Epithelial cell of esophagus (primary cell): ENCODE data around the gene ACTR1A.

Experiments used
- DNase-seq: peaks from one replicate; pipeline ENCODE4 v3.0.0; 2010; ENCODE audit warnings: low read depth
- H3K4me3 ChIP-seq: 2 replicates; pipeline ENCODE4 v1.5.1; 2011; ENCODE audit warnings: mild to moderate bottlenecking, low read length, control low read depth
- TF ChIP-seq, protein P1 (sequence below): IDR thresholded peaks from 2 replicates; pipeline ENCODE4 v1.5.1; 2011; ENCODE audit warnings: low read depth, mild to moderate bottlenecking, low read length, control low read depth, inconsistent platforms; ENCODE audit not compliant: insufficient read depth; ENCODE audit errors: missing control alignments

Gene ACTR1A

DNA sequence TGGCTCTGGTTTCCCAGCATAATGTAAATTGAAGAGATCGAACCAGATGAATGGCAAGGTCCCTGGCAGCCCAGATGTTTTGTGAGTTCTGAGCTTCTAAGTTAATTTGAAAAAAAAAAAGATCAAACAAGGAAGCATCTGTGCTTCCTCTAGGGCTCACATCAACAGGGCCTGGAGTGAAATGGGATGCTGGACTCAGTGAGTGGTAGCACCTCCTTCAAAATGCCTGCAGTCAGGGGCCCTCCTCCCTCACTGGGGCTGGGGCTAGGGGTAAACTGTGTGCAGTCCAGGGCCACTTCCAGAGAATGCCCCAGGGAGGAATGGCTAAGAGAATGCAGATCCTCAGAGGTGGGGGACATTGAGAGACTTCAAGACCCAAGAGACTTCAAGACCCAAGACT, 64.1 kb downstream of the ACTR1A start:
- TF ChIP-seq, protein P1, sequence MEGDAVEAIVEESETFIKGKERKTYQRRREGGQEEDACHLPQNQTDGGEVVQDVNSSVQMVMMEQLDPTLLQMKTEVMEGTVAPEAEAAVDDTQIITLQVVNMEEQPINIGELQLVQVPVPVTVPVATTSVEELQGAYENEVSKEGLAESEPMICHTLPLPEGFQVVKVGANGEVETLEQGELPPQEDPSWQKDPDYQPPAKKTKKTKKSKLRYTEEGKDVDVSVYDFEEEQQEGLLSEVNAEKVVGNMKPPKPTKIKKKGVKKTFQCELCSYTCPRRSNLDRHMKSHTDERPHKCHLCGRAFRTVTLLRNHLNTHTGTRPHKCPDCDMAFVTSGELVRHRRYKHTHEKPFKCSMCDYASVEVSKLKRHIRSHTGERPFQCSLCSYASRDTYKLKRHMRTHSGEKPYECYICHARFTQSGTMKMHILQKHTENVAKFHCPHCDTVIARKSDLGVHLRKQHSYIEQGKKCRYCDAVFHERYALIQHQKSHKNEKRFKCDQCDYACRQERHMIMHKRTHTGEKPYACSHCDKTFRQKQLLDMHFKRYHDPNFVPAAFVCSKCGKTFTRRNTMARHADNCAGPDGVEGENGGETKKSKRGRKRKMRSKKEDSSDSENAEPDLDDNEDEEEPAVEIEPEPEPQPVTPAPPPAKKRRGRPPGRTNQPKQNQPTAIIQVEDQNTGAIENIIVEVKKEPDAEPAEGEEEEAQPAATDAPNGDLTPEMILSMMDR, result no peak
- H3K4me3 ChIP-seq, result no peak overlapping the region
- DNase-seq, result no peak

DNA sequence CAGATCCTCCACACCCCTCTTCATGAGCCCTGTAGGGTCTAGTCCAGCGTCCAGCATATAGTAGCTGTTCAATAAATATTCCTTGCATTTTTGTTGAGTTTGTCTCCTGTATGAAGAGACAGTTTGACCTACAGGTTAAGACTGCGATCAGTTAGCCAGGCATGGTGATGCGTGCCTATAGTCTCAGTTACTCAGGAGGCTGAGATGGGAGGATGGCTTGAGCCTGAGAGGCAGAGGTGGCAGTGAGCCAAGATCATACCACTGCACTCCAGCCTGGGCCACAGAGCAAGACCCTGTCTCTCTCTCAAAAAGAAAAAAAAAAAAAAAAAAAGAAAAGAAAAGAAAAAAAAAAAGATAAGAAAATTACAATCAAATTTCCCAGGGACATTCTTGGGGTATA, 65.0 kb downstream of the ACTR1A start:
- TF ChIP-seq, protein P1, result no peak
- DNase-seq, result no peak
- no peak overlapping the region for H3K4me3 ChIP-seq

GRCh38 chr10:102436312-102436711, 66.2 kb downstream of the ACTR1A start:
- DNase-seq, result no peak
- TF ChIP-seq, protein P1, result no peak
- H3K4me3 ChIP-seq, result no peak overlapping the region

GRCh38 chr10:102435529-102436233, 66.8 kb downstream of the ACTR1A start:
- H3K4me3 ChIP-seq, result no peak overlapping the region
- TF ChIP-seq, protein P1, result no peak
- DNase-seq, result no peak

DNA sequence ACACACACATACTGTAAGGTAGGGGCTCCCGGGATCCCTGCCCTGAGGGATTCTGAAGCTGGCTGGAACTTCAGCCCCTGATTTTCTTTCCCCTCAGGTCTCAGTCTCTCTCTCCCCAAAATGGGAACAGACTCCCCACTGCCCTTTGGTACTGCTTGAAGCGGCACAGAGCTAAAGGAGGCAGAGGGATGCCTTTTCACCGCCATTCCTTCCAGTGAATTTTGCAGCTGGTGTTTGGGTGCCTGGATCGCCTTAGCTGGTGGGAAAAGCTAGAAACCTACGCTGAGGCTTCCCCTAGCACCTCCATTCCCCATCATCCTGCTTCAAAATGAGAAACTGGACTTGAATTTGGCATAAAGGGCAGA, 67.4 kb downstream of the ACTR1A start:
- TF ChIP-seq, protein P1, result no peak
- no peak for DNase-seq
- no peak overlapping the region for H3K4me3 ChIP-seq

DNA sequence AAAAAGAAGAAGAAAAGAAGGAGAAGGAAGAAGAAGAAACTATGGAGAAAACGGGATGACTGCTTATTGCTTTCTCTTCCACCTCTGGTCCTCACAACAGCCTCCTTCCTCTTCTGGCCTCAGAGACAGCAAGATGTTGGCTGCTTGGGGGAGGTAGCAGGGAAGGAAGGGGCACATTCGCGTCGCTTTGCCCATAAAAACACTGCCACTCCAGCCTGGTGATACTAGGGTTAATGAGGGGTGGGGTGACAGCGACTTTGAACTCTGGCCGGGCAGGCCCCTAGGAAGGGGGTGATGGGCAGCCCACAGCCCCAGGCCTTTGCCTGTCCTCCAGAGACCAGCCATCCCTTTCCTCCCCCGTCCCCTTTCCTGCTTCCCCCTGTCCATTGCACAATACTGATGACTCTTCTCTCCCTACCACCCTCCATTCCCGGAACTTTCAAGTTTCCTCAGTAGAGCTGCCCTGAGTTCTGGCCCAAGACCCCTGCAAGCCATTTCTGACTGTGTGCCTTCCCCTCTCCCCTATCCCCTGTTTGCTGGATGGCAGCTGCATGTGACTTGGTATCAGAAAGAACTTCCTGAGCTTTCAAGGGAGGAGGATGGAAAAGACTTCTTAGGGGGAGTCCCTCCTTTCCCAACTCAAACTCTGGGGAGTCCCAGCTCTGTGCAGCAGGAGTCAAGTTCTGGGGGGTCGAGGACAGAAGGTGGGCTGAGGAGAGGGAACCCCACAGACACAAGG, 67.9 kb downstream of the ACTR1A start:
- DNase-seq, result peak; percentile 59
- H3K4me3 ChIP-seq, result no peak overlapping the region
- TF ChIP-seq, protein P1, result no peak
